GM12878 (cell line): ENCODE results near the gene SRPK3.

Source experiments
- CEBPB ChIP-seq, 2 experiments: fragments of 150-350 bp in 1 of 2; IDR thresholded peaks; 2 replicates each; pipeline ENCODE4 v1.6.1; 2012 to 2014; ENCODE audit warnings: low read depth in 2 of 2, low read length in 2 of 2, borderline replicate concordance in 1 of 2, inconsistent platforms in 1 of 2
- CHD4 ChIP-seq: fragments of 200-600 bp; sonication (generic); IDR thresholded peaks from 2 replicates; pipeline ENCODE4 v1.6.1; 2016; ENCODE audit warnings: mild to moderate bottlenecking
- CTCF ChIP-seq, 3 experiments: IDR thresholded peaks in 2 of 3; conservative IDR thresholded peaks in 1 of 3; 2 replicates each; pipeline ENCODE4 v1.5.1; 2011; ENCODE audit warnings: low read depth in 3 of 3, low read length in 3 of 3, mild to moderate bottlenecking in 3 of 3, control low read depth in 2 of 3, moderate library complexity in 2 of 3, inconsistent platforms in 1 of 3, mixed read lengths in 1 of 3; ENCODE audit not compliant: control insufficient read depth in 2 of 3, insufficient read depth in 1 of 3; ENCODE audit errors: extremely low read depth in 1 of 3
- JUND ChIP-seq: IDR thresholded peaks from 2 replicates; pipeline ENCODE4 v1.6.1; 2012; ENCODE audit warnings: low read depth, mild to moderate bottlenecking, low read length, improper control_type of control experiment, moderate library complexity
- MXI1 ChIP-seq: fragments of 150-350 bp; IDR thresholded peaks from 2 replicates; pipeline ENCODE4 v1.6.1; 2011; ENCODE audit warnings: low read depth, mild to moderate bottlenecking, inconsistent platforms, low read length, improper control_type of control experiment
- POLR2A ChIP-seq: IDR thresholded peaks from 2 replicates; pipeline ENCODE4 v1.6.1; 2011; ENCODE audit warnings: low read depth, mild to moderate bottlenecking, low read length
- POLR2AphosphoS5 ChIP-seq: IDR thresholded peaks from 2 replicates; pipeline ENCODE4 v1.6.1; 2011; ENCODE audit warnings: mild to moderate bottlenecking, low read length, inconsistent platforms
- RCOR1 ChIP-seq: conservative IDR thresholded peaks from 2 replicates; pipeline ENCODE4 v1.6.1; 2012; ENCODE audit warnings: low read depth, low read length, improper control_type of control experiment

GRCh38 chrX:153802513-153803045 is 21.7 kb downstream of the SRPK3 start:
- TF ChIP-seq POLR2AphosphoS5 (no peak), MXI1 (no peak), JUND (no peak), CTCF (IDR thresholded peaks at IDR 0.05 in 2 of 3, conservative IDR thresholded peaks at IDR 0.05 in 1 of 3; ENCODE audit: control insufficient read depth in 2 of 3, extremely low read depth in 1 of 3, insufficient read depth in 1 of 3, low read depth in 3 of 3, low read length in 3 of 3) (no peak), CHD4 (no peak), CEBPB (IDR thresholded peaks at IDR 0.05; ENCODE audit: borderline replicate concordance in 1 of 2, low read depth in 2 of 2, low read length in 2 of 2) (no peak), POLR2A (no peak), RCOR1 (no peak)
